HG03139 (cell line): Measurements from ENCODE around the gene MAML2.

Experiments
- ATAC-seq: cut with Tn5 transposase; IDR thresholded peaks from one replicate; pipeline ENCODE4 v1.9.1; 2021; ENCODE audit not compliant: unreplicated experiment

MAML2 gene

DNA sequence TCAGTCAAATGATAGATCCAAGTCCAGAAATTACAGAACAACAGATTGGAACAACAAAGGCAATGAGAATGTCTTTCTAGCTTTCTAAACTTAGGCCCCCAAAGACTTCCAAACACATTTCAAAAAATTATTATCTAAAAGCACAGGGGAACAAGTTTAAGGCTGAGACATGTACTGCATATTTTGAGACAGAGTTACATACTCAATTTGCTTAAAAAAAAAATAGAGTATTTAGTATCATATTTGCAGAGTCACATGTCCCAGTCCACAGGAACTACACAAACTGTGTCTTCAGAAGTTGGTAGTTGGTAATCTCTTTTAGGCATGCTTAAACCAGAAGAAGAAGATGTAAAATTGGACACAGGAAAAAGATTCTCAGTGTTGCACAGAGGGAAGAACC is 127.2 kb downstream of the MAML2 start:
- no peak for ATAC-seq

GRCh38 chr11:96215110-96215782 is 127.7 kb downstream of the MAML2 start:
- ATAC-seq, result peak; percentile 79

- ATAC-seq, result no peak
Observed at GRCh38 chr11:96214777-96215109, 128.3 kb downstream of the MAML2 start.

DNA sequence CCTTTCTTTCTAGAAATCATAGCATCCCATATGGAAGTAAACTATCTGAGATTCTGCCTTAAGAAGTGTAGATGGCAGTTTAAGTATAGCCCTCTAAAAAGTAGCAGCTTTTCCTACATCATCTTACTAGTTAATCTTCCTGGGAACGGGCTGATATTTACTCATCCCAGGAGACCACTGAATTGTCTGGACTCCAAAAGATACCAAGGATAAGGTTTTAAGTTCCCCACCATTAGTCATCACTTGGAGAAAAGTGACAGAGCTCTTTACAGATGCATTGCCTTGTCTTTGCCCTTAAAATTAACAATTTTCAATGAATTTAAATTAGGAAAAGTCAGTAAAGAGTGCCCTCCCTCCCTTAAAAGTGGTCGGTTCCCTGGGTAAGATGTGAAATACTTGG is 129.5 kb downstream of the MAML2 start:
- ATAC-seq, result no peak

GRCh38 chr11:96211436-96211835 is 131.6 kb downstream of the MAML2 start:
- no peak for ATAC-seq

DNA sequence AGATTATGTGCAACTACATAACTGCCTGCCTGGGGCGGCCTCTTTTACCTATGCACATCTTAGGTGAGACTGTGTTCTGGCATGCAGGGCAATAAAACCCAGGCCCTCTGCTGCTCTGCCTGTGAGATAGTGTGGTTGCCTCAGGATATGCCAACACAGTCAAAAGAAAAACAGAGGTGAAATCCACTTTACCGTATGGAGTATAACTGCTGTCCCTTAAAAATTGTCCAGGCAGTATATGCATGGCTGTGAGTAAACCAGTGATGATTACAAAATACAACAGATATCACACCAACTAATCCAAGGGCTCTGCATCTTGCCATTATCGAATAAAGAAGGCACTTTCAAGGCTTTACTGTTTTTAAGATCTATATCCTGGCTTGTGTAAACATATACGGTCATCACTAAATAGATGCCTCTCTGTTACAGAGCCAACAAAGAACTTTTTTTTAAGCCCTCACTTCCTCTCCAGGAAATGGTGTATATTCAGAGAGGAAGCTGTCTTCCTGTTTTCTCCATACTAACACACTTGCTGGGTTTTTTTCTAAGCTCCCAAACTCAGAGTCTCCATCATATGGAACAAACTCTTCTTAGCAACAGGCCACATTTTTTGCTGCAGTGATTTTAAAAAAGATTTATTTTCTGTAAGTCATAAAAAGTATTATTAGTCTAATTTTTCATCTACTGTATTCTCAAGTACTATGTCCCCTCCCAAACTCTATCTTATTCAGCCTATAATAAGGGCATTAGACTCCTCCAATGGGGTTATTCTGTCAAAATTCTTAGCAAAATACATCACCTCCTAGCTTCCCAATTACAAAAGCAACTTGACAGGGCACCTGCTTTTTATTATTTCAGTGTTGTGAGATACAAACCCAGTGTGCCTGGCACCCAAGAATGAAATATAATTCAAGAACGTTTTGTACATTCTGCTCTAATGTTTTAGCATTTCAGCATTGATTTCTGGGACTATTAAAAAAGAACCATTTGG is 135.2 kb downstream of the MAML2 start:
- no peak for ATAC-seq

DNA sequence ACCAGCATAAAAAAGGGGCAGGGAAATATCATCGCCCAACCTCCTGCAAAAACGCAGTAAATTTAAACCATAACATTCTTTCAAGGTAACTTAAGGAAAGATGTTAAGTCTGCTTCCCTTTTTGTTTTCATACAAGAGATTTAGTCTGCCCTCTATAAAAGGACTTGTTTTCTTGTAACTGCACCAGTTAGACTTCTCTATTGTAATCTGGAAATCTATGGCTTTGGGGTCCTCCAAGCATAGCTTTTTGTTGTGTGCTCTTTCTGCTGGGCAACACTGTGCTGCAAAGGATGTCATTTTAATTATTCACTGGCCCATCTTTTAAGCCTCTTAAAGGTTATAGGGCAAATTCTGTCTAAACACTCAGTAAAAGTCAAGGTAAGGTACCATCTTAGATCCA is 136.0 kb downstream of the MAML2 start:
- ATAC-seq, result no peak

- ATAC-seq, result no peak
Observed at GRCh38 chr11:96205460-96205809, 137.6 kb downstream of the MAML2 start.

- no peak for ATAC-seq
Observed at GRCh38 chr11:96204721-96205459, 138.1 kb downstream of the MAML2 start.

DNA sequence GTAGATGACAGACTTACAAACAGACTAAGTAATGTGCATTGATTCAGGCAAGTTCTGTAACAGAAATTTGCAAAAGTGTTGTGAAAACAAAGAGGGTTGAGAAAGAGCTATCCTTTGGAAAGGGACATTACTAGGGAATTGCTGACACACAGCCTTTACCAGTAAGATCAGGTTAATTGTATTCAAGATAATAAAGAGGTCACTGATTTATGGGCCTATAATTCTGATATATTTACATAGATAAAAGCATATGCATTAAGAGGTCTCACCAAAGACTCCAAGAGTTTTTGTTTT is 138.7 kb downstream of the MAML2 start:
- ATAC-seq, result no peak

- ATAC-seq, result no peak
Observed at GRCh38 chr11:96203567-96204365, 139.2 kb downstream of the MAML2 start.

DNA sequence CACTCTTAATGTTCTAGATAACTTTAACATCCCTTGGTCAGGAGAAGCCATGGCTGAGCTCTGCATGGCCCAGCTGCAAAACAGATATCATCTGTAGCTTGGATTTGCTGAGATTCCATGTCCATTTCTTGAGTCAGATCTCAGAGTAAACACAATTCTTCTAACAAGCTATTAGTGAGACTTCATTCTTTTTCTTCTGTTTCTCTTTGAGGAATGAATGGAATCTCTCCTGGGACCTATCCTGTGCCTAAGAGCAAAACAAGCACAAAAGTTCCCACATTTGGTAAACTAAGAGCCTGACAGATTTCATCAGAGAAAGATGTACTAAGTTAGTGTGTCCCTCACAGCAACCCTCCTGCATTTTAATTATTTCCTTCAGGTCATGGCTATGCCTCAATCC is 142.8 kb downstream of the MAML2 start:
- ATAC-seq, result no peak

GRCh38 chr11:96199563-96200025 is 143.4 kb downstream of the MAML2 start:
- ATAC-seq, result no peak

GRCh38 chr11:96197801-96198701 is 144.9 kb downstream of the MAML2 start:
- peak; percentile 72 for ATAC-seq

GRCh38 chr11:96197103-96197502 is 145.9 kb downstream of the MAML2 start:
- no peak for ATAC-seq

DNA sequence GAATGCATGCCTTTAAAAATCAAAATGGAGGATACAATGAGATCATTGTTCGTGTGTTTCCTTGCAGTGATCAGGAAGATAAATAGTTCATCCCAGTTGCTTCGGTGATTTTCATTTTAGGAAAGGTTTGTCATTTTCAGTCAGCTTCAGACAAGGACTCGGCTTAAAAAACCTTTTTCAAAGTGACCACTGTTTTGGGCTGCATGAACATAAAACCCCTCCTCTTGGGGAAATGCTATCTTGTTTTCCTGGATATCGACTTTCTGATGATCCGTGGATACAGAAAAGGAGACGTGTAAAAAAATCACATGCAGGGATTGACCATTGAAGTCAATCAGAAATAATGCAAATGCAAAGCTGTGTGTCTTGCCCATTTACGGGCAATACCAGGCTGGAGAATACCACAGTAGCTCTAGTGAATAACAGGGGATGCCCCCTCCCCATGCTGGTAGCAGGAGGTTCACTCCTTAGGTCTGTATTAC is 146.8 kb downstream of the MAML2 start:
- no peak for ATAC-seq

GRCh38 chr11:96195671-96196070 is 147.3 kb downstream of the MAML2 start:
- ATAC-seq, result no peak

- ATAC-seq, result no peak
Observed at GRCh38 chr11:96194581-96195374, 148.2 kb downstream of the MAML2 start.
